ENCODE results near the gene DES.

- no peak for TF ChIP-seq CTCF (conservative IDR thresholded peaks at IDR 0.05; ENCODE audit: low read length)
- TF ChIP-seq EZH2phosphoT487 (IDR thresholded peaks at IDR 0.05; ENCODE audit: borderline replicate concordance, low read depth, low read length), result no peak
Measured at GRCh38 chr2:219369447-219369861, 48.7 kb upstream of the DES start.
